ENCODE measurements around the gene FAAP20. TPM values are rescaled to one million over a fixed set of nuclear protein-coding genes. Genes with fewer than 3 reads are reported as not detected.

FAAP20 gene
- total RNA-seq, 1 donor from 2014 or later = 37.3 TPM

GRCh38 chr1:2180297-2181245 is 14.0 kb downstream of the FAAP20 start:
- no peak for DNase-seq (ENCODE audit: low read depth)

GRCh38 chr1:2179283-2180013 is 15.1 kb downstream of the FAAP20 start:
- peak; percentile 34 for DNase-seq (ENCODE audit: low read depth)

- no peak for DNase-seq (ENCODE audit: low read depth)
Observed at GRCh38 chr1:2178875-2179274, 15.7 kb downstream of the FAAP20 start.

GRCh38 chr1:2177946-2178538 is 16.5 kb downstream of the FAAP20 start:
- DNase-seq (ENCODE audit: low read depth) = no peak

GRCh38 chr1:2177541-2177940 is 17.0 kb downstream of the FAAP20 start:
- DNase-seq (ENCODE audit: low read depth) = no peak

- no peak for DNase-seq (ENCODE audit: low read depth)
Observed at GRCh38 chr1:2176615-2177014, 18.0 kb downstream of the FAAP20 start.

GRCh38 chr1:2175681-2176454 is 18.7 kb downstream of the FAAP20 start:
- no peak for DNase-seq (ENCODE audit: low read depth)

GRCh38 chr1:2175055-2175414 is 19.5 kb downstream of the FAAP20 start:
- DNase-seq (ENCODE audit: low read depth) = no peak

GRCh38 chr1:2174348-2175054 is 20.1 kb downstream of the FAAP20 start:
- DNase-seq (ENCODE audit: low read depth) = peak; percentile 65

GRCh38 chr1:2173546-2174347 is 20.8 kb downstream of the FAAP20 start:
- no peak for DNase-seq (ENCODE audit: low read depth)

- DNase-seq (ENCODE audit: low read depth) = no peak
Observed at GRCh38 chr1:2172551-2173146, 21.9 kb downstream of the FAAP20 start.

GRCh38 chr1:2172012-2172411 is 22.6 kb downstream of the FAAP20 start:
- DNase-seq (ENCODE audit: low read depth) = no peak

- no peak for DNase-seq (ENCODE audit: low read depth)
Observed at GRCh38 chr1:2170211-2170610, 24.4 kb downstream of the FAAP20 start.

GRCh38 chr1:2169200-2169836 is 25.3 kb downstream of the FAAP20 start:
- DNase-seq (ENCODE audit: low read depth) = no peak

GRCh38 chr1:2168535-2168934 is 26.0 kb downstream of the FAAP20 start:
- no peak for DNase-seq (ENCODE audit: low read depth)

GRCh38 chr1:2168090-2168489 is 26.5 kb downstream of the FAAP20 start:
- no peak for DNase-seq (ENCODE audit: low read depth)

GRCh38 chr1:2166695-2167094 is 27.9 kb downstream of the FAAP20 start:
- DNase-seq (ENCODE audit: low read depth) = no peak

- DNase-seq (ENCODE audit: low read depth) = no peak
Observed at GRCh38 chr1:2166254-2166653, 28.3 kb downstream of the FAAP20 start.

- DNase-seq (ENCODE audit: low read depth) = no peak
Observed at GRCh38 chr1:2165646-2166045, 28.9 kb downstream of the FAAP20 start.
